HG03457 (cell line): ENCODE results near the gene NCKIPSD.

Experiments
- ATAC-seq: cut with Tn5 transposase; IDR thresholded peaks from one replicate; pipeline ENCODE4 v1.9.1; 2021; ENCODE audit warnings: moderate number of reproducible peaks; ENCODE audit not compliant: unreplicated experiment

Gene NCKIPSD

GRCh38 chr3:48697952-48698351, 12.2 kb upstream of the NCKIPSD start:
- no peak for ATAC-seq

DNA sequence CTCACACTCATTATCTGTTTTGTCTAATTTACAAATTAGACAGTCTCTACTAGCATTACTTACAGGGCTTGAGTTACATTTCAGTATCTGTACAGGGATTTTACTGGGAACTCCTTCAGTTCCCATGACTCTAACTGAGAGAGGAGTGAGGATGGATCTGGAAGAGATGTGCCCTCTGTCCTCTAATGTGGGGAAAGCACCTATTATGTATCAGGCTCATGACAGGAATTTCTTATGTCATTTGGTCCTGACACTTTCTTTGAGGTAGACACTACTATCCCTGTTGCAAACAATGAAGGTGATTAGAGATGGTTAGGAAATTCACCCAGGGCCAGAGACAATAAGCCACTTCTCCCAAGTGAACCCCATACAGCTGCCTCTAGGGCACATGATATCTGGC, 10.9 kb upstream of the NCKIPSD start:
- ATAC-seq = no peak

DNA sequence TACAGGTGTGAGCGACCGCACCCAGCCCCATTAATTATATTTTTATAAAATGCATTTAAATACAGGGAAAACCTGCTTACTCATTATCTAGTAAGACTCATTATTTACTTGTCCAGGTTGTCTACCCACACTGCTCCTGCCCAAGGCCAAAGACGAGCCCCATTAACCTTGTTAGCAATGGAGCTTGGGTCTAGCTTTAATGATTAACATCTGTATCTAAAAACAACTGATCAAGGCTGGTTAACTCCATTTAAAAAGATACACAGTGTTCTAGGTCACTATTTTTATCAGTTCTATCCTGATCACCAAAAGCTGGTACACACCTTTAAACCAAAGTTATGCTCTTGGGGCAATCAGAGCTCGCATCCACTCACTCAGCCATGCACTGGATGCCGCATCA, 10.4 kb upstream of the NCKIPSD start:
- no peak for ATAC-seq

GRCh38 chr3:48695393-48695753, 9.7 kb upstream of the NCKIPSD start:
- ATAC-seq = no peak

- no peak for ATAC-seq
Observed at GRCh38 chr3:48694610-48695392, 9.1 kb upstream of the NCKIPSD start.

- no peak for ATAC-seq
Observed at GRCh38 chr3:48693826-48694225, 8.1 kb upstream of the NCKIPSD start.

DNA sequence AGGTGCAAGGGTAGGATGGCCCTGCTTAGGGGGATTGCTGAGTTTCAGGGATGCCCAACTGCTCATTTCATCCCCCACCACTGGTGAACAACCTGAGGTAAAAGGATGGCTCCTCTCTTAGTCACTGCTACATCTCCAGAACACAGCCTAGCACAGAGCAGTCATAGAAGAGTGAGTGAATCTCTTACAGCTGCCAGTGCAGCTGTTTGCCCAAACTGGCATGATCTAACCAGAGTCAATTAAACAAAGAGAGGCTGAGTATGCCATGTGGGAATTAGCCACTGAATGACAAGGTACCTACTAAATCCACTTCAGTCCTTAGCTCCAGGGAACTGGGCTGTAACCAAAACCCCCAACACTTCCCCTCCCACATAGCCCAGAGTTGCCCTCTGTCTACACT, 6.8 kb upstream of the NCKIPSD start:
- no peak for ATAC-seq

GRCh38 chr3:48690846-48691458, 5.2 kb upstream of the NCKIPSD start:
- ATAC-seq = no peak

DNA sequence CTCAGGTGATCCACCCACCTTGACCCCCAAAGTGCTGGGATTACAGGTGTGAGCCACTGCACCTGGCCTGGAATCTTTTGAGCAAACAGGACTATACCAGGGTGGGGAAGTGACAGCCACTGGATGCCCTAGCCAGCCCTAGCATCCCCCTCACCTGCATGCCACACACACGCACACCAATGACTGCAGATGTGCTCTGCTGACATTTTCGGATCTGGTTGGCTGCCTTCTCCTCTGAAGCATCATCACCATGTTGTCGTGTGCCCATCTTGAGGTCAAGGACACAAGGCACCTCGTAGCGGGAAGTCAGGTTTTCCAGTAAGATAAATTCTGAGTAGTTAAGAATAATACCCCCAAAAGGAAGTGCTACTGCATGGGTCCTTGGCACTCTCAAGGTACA, 3.7 kb upstream of the NCKIPSD start:
- ATAC-seq = no peak

GRCh38 chr3:48688737-48689075, 3.0 kb upstream of the NCKIPSD start:
- ATAC-seq = no peak

- ATAC-seq = no peak
Observed at GRCh38 chr3:48688032-48688736, 2.5 kb upstream of the NCKIPSD start.

- no peak for ATAC-seq
Observed at GRCh38 chr3:48687220-48687678, 1.5 kb upstream of the NCKIPSD start.

DNA sequence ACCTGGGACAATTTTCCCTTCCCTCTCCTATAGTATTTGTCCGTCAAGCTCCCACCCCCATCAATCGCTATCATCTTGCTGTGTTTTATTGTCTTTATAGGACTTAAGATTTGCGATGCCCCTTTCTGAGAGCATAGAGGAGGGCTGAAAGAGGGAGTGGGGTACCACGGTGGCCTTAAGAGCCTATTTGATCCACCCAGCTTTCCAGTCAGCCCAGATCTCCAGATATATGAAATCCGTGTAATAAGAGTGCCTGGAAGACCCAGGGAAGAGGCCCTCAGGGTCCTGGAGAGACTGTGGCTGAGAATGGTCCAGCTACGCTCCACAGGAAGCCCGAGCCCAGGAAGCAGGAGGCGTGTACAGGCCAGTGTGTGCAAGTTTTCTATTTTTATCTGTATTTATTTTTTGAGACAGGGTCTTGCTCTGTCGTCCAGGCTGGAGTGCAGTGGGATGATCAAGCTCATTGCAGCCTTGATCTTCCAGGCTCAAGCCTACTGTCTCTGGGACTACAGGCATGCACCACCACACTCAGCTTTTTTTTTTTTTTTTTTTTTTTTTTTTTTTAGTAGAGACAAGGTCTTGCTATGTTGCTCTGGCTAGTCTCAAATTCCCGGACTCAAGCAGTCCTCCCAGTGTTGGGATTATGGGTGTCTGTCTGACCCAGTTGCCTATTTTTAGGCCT, 964 bp upstream of the NCKIPSD start:
- ATAC-seq = no peak

DNA sequence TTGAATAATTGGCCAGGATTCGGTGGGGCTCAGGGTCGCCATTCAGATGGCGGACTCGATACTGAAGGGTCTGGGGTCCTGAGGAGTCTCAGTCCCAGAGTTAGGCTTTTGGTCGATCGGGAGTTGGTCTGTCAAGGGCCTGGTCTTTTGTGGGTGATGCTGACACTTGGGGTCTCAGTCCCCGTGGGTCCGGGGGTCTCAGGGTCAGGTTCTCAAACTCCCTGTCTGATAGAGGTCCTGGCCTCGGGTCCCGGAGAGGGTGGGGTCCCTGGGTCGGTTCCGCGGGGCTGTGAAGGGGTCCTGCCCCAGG, 467 bp downstream of the NCKIPSD start:
- no peak for ATAC-seq

GRCh38 chr3:48684480-48685143, 1.1 kb downstream of the NCKIPSD start:
- no peak for ATAC-seq

GRCh38 chr3:48684054-48684349, 1.7 kb downstream of the NCKIPSD start:
- ATAC-seq = no peak

GRCh38 chr3:48682786-48683185, 2.9 kb downstream of the NCKIPSD start:
- no peak for ATAC-seq

DNA sequence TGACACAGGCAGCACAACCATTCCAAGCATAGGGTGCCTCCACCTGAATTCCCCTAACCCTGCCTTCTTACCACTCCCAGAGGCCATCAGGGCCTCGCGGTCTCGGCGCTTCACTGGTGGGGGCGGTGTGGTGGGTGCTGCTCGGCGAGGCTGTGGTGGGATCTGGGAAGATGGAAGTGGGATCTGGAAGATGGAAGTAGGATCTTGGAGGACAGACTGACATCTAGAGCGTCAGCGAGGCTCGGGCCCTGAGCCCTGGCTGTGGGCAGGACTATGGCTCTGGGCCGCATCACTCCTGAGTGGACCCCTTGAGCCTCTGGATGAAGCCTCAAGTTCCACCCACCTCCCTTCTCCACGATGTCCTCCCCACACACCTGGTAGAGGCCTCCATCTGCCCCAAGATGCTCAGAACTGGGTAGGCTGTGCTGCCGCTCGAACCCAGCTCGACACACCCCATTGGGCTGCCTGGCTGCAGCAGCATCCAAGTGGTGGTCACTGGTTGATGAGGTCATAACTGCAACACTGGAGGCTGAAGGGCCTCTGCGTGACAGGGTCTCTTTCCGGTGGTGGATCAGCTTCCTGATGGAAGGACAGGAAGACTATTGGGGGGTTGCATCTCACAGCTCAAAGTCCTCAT, 3.6 kb downstream of the NCKIPSD start:
- no peak for ATAC-seq

GRCh38 chr3:48681541-48681880, 4.2 kb downstream of the NCKIPSD start:
- no peak for ATAC-seq

- no peak for ATAC-seq
Observed at GRCh38 chr3:48680811-48681540, 4.7 kb downstream of the NCKIPSD start.
